Activated CD4-positive, alpha-beta T cell treated with anti-CD3 and anti-CD28 coated beads, Interleukin-2, amount 10 ng/mL, durations not matched to agents 24 days and 14 days (primary cell): ENCODE measurements around the gene TRPC4. TPM values are rescaled to one million over a fixed set of nuclear protein-coding genes. Genes with fewer than 3 reads are reported as not detected.

ENCODE experiments used
- DNase-seq: peaks from one replicate; pipeline ENCODE4 v3.0.0; 2022
- H3K27ac Mint-ChIP-seq: one replicate; pipeline ENCODE4 v1.8.0; 2022; ENCODE audit warnings: mild to moderate bottlenecking, mixed read lengths
- H3K27me3 Mint-ChIP-seq: one replicate; pipeline ENCODE4 v1.8.0; 2022; ENCODE audit warnings: mixed read lengths
- H3K36me3 Mint-ChIP-seq: one replicate; pipeline ENCODE4 v1.8.0; 2022; ENCODE audit warnings: low read depth, mild to moderate bottlenecking, mixed read lengths
- H3K4me1 Mint-ChIP-seq: one replicate; pipeline ENCODE4 v1.8.0; 2021; ENCODE audit warnings: mixed read lengths
- H3K4me3 Mint-ChIP-seq: one replicate; pipeline ENCODE4 v1.8.0; 2022; ENCODE audit warnings: mild to moderate bottlenecking, moderate library complexity, mixed read lengths
- H3K9me3 Mint-ChIP-seq: one replicate; pipeline ENCODE4 v1.8.0; 2021; ENCODE audit warnings: mixed read lengths
- intact Hi-C: fragments of 100-400 bp; cut with micrococcal nuclease; formaldehyde crosslinking; loops from one replicate; pipeline ENCODE4 v1.15.1; 2023
- total RNA-seq: library from RNA; stranded (reverse); gene quantifications from 2 replicates; pipeline ENCODE4 v1.2.3, GENCODE V29; 2022

TRPC4 gene
- total RNA-seq, 1 donor from 2014 or later, result not detected

GRCh38 chr13:37736045-37736444, 133.5 kb downstream of the TRPC4 start:
- Mint-ChIP-seq H3K9me3 (no peaks in the 10 kb centered on the region), H3K4me3 (no peak overlapping the region), H3K27ac (no peak overlapping the region), H3K36me3 (no peaks in the 10 kb centered on the region), H3K4me1 (no peaks in the 10 kb centered on the region), H3K27me3 (no peaks in the 10 kb centered on the region)
- intact Hi-C loops, result no loop called here
- DNase-seq, result no peak

- no peak overlapping the region for H3K27ac Mint-ChIP-seq
- H3K27me3 Mint-ChIP-seq, result no peaks in the 10 kb centered on the region
- intact Hi-C loops, result no loop called here
- H3K36me3 Mint-ChIP-seq, result no peaks in the 10 kb centered on the region
- DNase-seq, result no peak
- H3K9me3 Mint-ChIP-seq, result no peaks in the 10 kb centered on the region
- no peak overlapping the region for H3K4me3 Mint-ChIP-seq
- no peaks in the 10 kb centered on the region for H3K4me1 Mint-ChIP-seq
Observed at GRCh38 chr13:37735293-37735692, 134.3 kb downstream of the TRPC4 start.

GRCh38 chr13:37729876-37730275, 139.7 kb downstream of the TRPC4 start:
- Mint-ChIP-seq H3K9me3 (no peaks in the 10 kb centered on the region), H3K36me3 (no peaks in the 10 kb centered on the region), H3K27ac (no peak overlapping the region), H3K27me3 (no peaks in the 10 kb centered on the region), H3K4me1 (no peaks in the 10 kb centered on the region), H3K4me3 (no peak overlapping the region)
- no peak for DNase-seq
- intact Hi-C loops, result no loop called here

- H3K36me3 Mint-ChIP-seq, result no peaks in the 10 kb centered on the region
- intact Hi-C loops, result no loop called here
- no peak for DNase-seq
- no peak overlapping the region for H3K27ac Mint-ChIP-seq
- H3K4me3 Mint-ChIP-seq, result no peak overlapping the region
- no peaks in the 10 kb centered on the region for H3K27me3 Mint-ChIP-seq
- H3K9me3 Mint-ChIP-seq, result peaks cover 3% of the 10 kb centered on the region
- H3K4me1 Mint-ChIP-seq, result no peaks in the 10 kb centered on the region
Observed at GRCh38 chr13:37716420-37717195, 153.0 kb downstream of the TRPC4 start.

- Mint-ChIP-seq H3K36me3 (no peaks in the 10 kb centered on the region), H3K4me3 (no peak overlapping the region), H3K27ac (no peak overlapping the region), H3K4me1 (no peaks in the 10 kb centered on the region), H3K27me3 (no peaks in the 10 kb centered on the region), H3K9me3 (peaks cover 3% of the 10 kb centered on the region)
- intact Hi-C loops, result no loop called here
- no peak for DNase-seq
Observed at GRCh38 chr13:37715606-37716015, 154.0 kb downstream of the TRPC4 start.

- H3K4me3 Mint-ChIP-seq, result no peak overlapping the region
- no peaks in the 10 kb centered on the region for H3K9me3 Mint-ChIP-seq
- DNase-seq, result no peak
- intact Hi-C loops, result no loop called here
- no peaks in the 10 kb centered on the region for H3K36me3 Mint-ChIP-seq
- no peak overlapping the region for H3K27ac Mint-ChIP-seq
- H3K4me1 Mint-ChIP-seq, result no peaks in the 10 kb centered on the region
- no peaks in the 10 kb centered on the region for H3K27me3 Mint-ChIP-seq
Observed at GRCh38 chr13:37709318-37709717, 160.3 kb downstream of the TRPC4 start.

GRCh38 chr13:37707739-37708500, 161.7 kb downstream of the TRPC4 start:
- Mint-ChIP-seq H3K9me3 (no peaks in the 10 kb centered on the region), H3K27ac (no peak overlapping the region), H3K27me3 (no peaks in the 10 kb centered on the region), H3K4me3 (no peak overlapping the region), H3K36me3 (no peaks in the 10 kb centered on the region), H3K4me1 (no peaks in the 10 kb centered on the region)
- intact Hi-C loops, result no loop called here
- no peak for DNase-seq

GRCh38 chr13:37706041-37706440, 163.5 kb downstream of the TRPC4 start:
- no peak overlapping the region for H3K4me3 Mint-ChIP-seq
- no peaks in the 10 kb centered on the region for H3K36me3 Mint-ChIP-seq
- H3K9me3 Mint-ChIP-seq, result no peaks in the 10 kb centered on the region
- H3K27me3 Mint-ChIP-seq, result no peaks in the 10 kb centered on the region
- intact Hi-C loops, result no loop called here
- H3K4me1 Mint-ChIP-seq, result no peaks in the 10 kb centered on the region
- DNase-seq, result no peak
- no peak overlapping the region for H3K27ac Mint-ChIP-seq

GRCh38 chr13:37701972-37702371, 167.6 kb downstream of the TRPC4 start:
- Mint-ChIP-seq H3K27ac (no peak overlapping the region), H3K27me3 (no peaks in the 10 kb centered on the region), H3K4me1 (no peaks in the 10 kb centered on the region), H3K9me3 (no peaks in the 10 kb centered on the region), H3K4me3 (no peak overlapping the region), H3K36me3 (no peaks in the 10 kb centered on the region)
- no peak for DNase-seq
- intact Hi-C loops, result no loop called here

- DNase-seq, result no peak
- no peaks in the 10 kb centered on the region for H3K9me3 Mint-ChIP-seq
- H3K36me3 Mint-ChIP-seq, result no peaks in the 10 kb centered on the region
- H3K27ac Mint-ChIP-seq, result no peak overlapping the region
- no peaks in the 10 kb centered on the region for H3K4me1 Mint-ChIP-seq
- intact Hi-C loops, result no loop called here
- no peaks in the 10 kb centered on the region for H3K27me3 Mint-ChIP-seq
- H3K4me3 Mint-ChIP-seq, result no peak overlapping the region
Observed at GRCh38 chr13:37701306-37701705, 168.3 kb downstream of the TRPC4 start.

- H3K4me1 Mint-ChIP-seq, result no peaks in the 10 kb centered on the region
- H3K9me3 Mint-ChIP-seq, result peaks cover under 1% of the 10 kb centered on the region
- H3K27ac Mint-ChIP-seq, result no peak overlapping the region
- no peaks in the 10 kb centered on the region for H3K27me3 Mint-ChIP-seq
- DNase-seq, result no peak
- intact Hi-C loops, result no loop called here
- no peak overlapping the region for H3K4me3 Mint-ChIP-seq
- no peaks in the 10 kb centered on the region for H3K36me3 Mint-ChIP-seq
Observed at GRCh38 chr13:37700887-37701286, 168.7 kb downstream of the TRPC4 start.

GRCh38 chr13:37695200-37695599, 174.4 kb downstream of the TRPC4 start:
- Mint-ChIP-seq H3K36me3 (no peaks in the 10 kb centered on the region), H3K27ac (no peak overlapping the region), H3K4me3 (no peak overlapping the region), H3K4me1 (no peaks in the 10 kb centered on the region), H3K9me3 (peaks cover 3% of the 10 kb centered on the region), H3K27me3 (no peaks in the 10 kb centered on the region)
- DNase-seq, result no peak
- intact Hi-C loops, result no loop called here

GRCh38 chr13:37690361-37690760, 179.2 kb downstream of the TRPC4 start:
- no peaks in the 10 kb centered on the region for H3K36me3 Mint-ChIP-seq
- H3K27ac Mint-ChIP-seq, result no peak overlapping the region
- intact Hi-C loops, result no loop called here
- H3K4me1 Mint-ChIP-seq, result no peaks in the 10 kb centered on the region
- H3K27me3 Mint-ChIP-seq, result no peaks in the 10 kb centered on the region
- DNase-seq, result no peak
- H3K9me3 Mint-ChIP-seq, result no peaks in the 10 kb centered on the region
- H3K4me3 Mint-ChIP-seq, result no peak overlapping the region

GRCh38 chr13:37686501-37686900, 183.1 kb downstream of the TRPC4 start:
- Mint-ChIP-seq H3K4me1 (no peaks in the 10 kb centered on the region), H3K27me3 (no peaks in the 10 kb centered on the region), H3K4me3 (no peak overlapping the region), H3K36me3 (no peaks in the 10 kb centered on the region), H3K27ac (no peak overlapping the region), H3K9me3 (no peaks in the 10 kb centered on the region)
- no peak for DNase-seq
- intact Hi-C loops, result no loop called here
